Ovary (tissue), 10 donors: ENCODE results near the gene TBC1D24. TPM values are rescaled to one million over a fixed set of nuclear protein-coding genes. Genes with fewer than 3 reads are reported as not detected.
A peak's percentile ranks its signal among the peaks of the same experiment; 100 is the strongest.

ENCODE experiments used
- DNase-seq, 5 donors: peaks; one replicate each; pipeline ENCODE4 v3.0.0-alpha.2; 2019 to 2020
- H3K27ac ChIP-seq, 2 donors: fragments of 200-600 bp; one replicate each; pipeline versions ENCODE4 v1.5.1 to v1.8.0; 2019 to 2022
- H3K27me3 ChIP-seq: fragments of 200-600 bp; one replicate; pipeline ENCODE4 v1.8.0; 2022
- H3K36me3 ChIP-seq: fragments of 200-600 bp; sonication (generic); one replicate; pipeline ENCODE4 v1.5.1; 2019
- H3K4me1 ChIP-seq: one replicate; pipeline ENCODE4 v1.8.1; 2013; ENCODE audit warnings: mild to moderate bottlenecking, moderate library complexity; ENCODE audit not compliant: insufficient read depth
- H3K4me3 ChIP-seq: fragments of 200-600 bp; sonication (generic); one replicate; pipeline ENCODE4 v1.5.1; 2017
- H3K9me3 ChIP-seq, 2 donors: fragments of 200-600 bp in 1 of 2; sonication (generic) in 1 of 2; one replicate each; pipeline versions ENCODE4 v1.5.1 to v1.8.1; 2013 to 2019; ENCODE audit warnings: mild to moderate bottlenecking in 1 of 2, moderate library complexity in 1 of 2
- EP300 ChIP-seq: sonication (generic); formaldehyde crosslinking; IDR thresholded peaks from one replicate; pipeline ENCODE4 v1.6.1; 2017; ENCODE audit warnings: antibody characterized with exemption
- POLR2A ChIP-seq: fragments of 450-650 bp; IDR thresholded peaks from one replicate; pipeline ENCODE4 v1.6.1; 2017; ENCODE audit warnings: antibody characterized with exemption, mild to moderate bottlenecking, moderate library complexity
- WGBS, 3 donors: extraction: QIAGEN DNeasy Blood & Tissue Kit in 1 of 3; methylation state at CpG; one replicate each; pipeline versions ENCODE4 v1.1.5 to v1.1.7; 2013 to 2017; 5-methylcytosine and 5-hydroxymethylcytosine counted together
- intact Hi-C, 4 donors: fragments of 100-400 bp; cut with DNase I; formaldehyde crosslinking; loops; one replicate each; pipeline versions ENCODE4 v1.11.0 to v1.15.1; 2022 to 2023
- long read RNA-seq, 3 donors: library from polyadenylated mRNA in 2 of 3; unstranded in 2 of 3; transcript quantifications; one replicate each; pipeline ENCODE4 v2.0.0 and lab custom pipeline, GENCODE V29; 2021 to 2026
- polyA plus RNA-seq, 2 donors: library from polyadenylated mRNA; stranded (reverse); fragments of 200-250 nt in 1 of 2; fragments of 350-450 nt in 1 of 2; fragmentation: Illumina TruSeq in 1 of 2; extraction: RNeasy Lipid Tissue Mini Kit (QIAGEN cat#74804) in 1 of 2; gene quantifications; one replicate each; pipeline ENCODE4 v1.2.3, GENCODE V29; 2013 to 2014
- total RNA-seq, 7 donors: library from RNA; depleted of rRNA in 2 of 7; stranded (reverse); fragments of >200 nt in 2 of 7; fragmentation: NEBNext Ultra II Directional in 3 of 7; extraction: Animal tissue kit (Norgen Biotek cat#: 25700) in 3 of 7; gene quantifications; one replicate each; pipeline versions ENCODE4 v1.1.0 to v1.2.4, GENCODE V29; 2016 to 2023
- TF ChIP-seq, protein P1 (sequence below), 3 donors: fragments of 450-650 bp in 2 of 3; fragments of 200-600 bp in 1 of 3; IDR thresholded peaks; one replicate each; pipeline versions ENCODE4 v1.5.1 to v1.8.0; 2016 to 2022; ENCODE audit warnings: antibody characterized with exemption in 3 of 3, mild to moderate bottlenecking in 1 of 3
- donor health status: DM: no; HTN: no; CAD: no; lungs with moderate emphysema.
- donor health status: DM: no; HTN: no; CAD: no.
- donor health status: Bipolar disorder and iron deficiency.
- donor health status: DM: yes; HTN: yes; CAD: no.
- donor health status: DM: no; HTN: no; CAD: no.
- donor health status: DM: yes; HTN: yes; CAD: no.

TBC1D24 gene
- total RNA-seq (1 to 10 TPM; 2.5 to 8.1 (median 6.7) TPM), polyA plus RNA-seq (1 to 10 TPM; 1.9 to 2.3 TPM)
- long read RNA-seq, donor 1, partial matches to known transcripts, result 1 of 1 reads
- long read RNA-seq, donor 1, other reads (novel, unspliced or antisense), result 0 of 1 reads
- long read RNA-seq, donor 2, full-length matches to known transcripts, result 3 of 3 reads
- long read RNA-seq, donor 2, partial matches to known transcripts, result 0 of 3 reads
- long read RNA-seq, donor 2, other reads (novel, unspliced or antisense), result 0 of 3 reads
- long read RNA-seq, donor 3, partial matches to known transcripts, result 0 of 1 reads
- long read RNA-seq, donor 3, other reads (novel, unspliced or antisense), result 1 of 1 reads

DNA sequence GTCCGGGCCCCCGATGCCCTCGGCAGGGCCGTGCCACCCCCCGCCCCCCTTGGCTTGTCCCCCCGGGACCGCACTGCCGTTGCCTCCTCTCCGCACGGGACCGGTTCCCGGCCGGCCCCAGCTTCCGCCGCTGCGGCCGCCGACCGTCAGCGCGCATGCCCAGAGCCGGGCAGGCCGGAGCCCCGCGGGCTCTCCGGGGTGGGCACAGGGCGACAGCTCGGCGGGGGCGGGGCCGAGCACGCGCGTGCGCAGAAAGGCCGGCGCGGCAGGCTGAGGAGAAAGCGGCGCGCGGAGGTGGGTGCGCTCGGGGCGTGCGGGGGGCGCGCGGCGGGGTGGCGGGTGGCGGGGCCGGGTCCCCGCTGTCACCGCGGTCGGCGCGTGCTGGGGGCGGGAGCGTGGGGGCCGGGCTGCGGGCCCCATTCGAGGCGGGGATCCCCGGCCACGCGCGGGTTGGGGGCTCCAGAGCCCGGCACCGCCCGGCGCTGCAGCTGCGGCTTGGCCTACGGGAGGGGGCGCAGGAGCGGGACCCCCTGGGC, at the start of gene TBC1D24:
TSS of gene TBC1D24 (plus strand) at position 251 of the 536 bp plus-strand sequence. CDS start 21,022 bp downstream, outside the sequence.
- no peak for TF ChIP-seq EP300
- TF ChIP-seq POLR2A, result no peak
- TF ChIP-seq, protein P1, sequence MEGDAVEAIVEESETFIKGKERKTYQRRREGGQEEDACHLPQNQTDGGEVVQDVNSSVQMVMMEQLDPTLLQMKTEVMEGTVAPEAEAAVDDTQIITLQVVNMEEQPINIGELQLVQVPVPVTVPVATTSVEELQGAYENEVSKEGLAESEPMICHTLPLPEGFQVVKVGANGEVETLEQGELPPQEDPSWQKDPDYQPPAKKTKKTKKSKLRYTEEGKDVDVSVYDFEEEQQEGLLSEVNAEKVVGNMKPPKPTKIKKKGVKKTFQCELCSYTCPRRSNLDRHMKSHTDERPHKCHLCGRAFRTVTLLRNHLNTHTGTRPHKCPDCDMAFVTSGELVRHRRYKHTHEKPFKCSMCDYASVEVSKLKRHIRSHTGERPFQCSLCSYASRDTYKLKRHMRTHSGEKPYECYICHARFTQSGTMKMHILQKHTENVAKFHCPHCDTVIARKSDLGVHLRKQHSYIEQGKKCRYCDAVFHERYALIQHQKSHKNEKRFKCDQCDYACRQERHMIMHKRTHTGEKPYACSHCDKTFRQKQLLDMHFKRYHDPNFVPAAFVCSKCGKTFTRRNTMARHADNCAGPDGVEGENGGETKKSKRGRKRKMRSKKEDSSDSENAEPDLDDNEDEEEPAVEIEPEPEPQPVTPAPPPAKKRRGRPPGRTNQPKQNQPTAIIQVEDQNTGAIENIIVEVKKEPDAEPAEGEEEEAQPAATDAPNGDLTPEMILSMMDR (IDR thresholded peaks at IDR 0.05), result no peak
- H3K4me1 ChIP-seq, result peaks cover 9% of the 10 kb centered on the region
- H3K27me3 ChIP-seq, result peaks cover 6% of the 10 kb centered on the region
- 0 to 1% (median 0%) methylated on average over 7 to 77 of the region's 77 CpGs for WGBS, 3 donors
- H3K36me3 ChIP-seq, result no peaks in the 10 kb centered on the region
- no peak within 1 kb of the TSS for H3K27ac ChIP-seq
- H3K9me3 ChIP-seq, result no peaks in the 10 kb centered on the region
- peak within 1 kb of the TSS; percentile 62 for H3K4me3 ChIP-seq
- intact Hi-C loops, result no loop called here
- DNase-seq, result peak; percentile 84 to 92 (median 89)

DNA sequence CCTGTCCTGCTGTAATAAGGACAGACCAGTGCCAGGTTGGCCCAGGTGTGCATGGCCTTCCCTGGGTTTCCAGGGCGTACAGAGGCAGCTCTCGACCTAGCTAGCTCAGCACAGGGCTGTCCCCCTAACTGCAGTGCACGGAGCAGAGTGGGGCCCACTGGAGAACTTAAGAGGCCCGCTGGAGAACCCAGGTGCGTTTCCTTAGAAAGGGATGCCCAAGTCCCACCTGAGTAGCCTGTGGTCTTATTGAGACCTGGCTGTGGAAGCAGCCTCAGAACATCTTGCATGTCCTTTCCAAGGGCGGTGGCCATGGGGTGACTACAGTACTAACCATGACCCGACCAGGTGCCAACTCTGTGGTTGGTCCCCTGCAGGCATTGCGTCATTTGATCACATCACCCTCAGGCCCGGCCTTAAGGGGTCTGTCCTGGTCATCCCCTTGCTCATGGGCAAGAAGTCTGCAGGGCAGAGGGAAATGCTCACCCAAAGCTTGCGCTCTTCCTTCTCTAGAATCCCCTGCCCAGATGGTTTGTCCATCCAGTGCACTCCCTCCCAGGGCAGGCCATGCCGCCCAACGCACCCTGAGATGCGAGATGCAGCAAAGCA, 49.0 kb upstream of the TBC1D24 start:
- WGBS, 3 donors, result 92 to 95% (median 94%) methylated on average over 13 of the region's 13 CpGs
- Histone ChIP-seq H3K27me3 (no peaks in the 10 kb centered on the region), H3K4me1 (peaks cover 2% of the 10 kb centered on the region), H3K9me3 (no peaks in the 10 kb centered on the region), H3K36me3 (no peaks in the 10 kb centered on the region), H3K27ac (no peak overlapping the region), H3K4me3 (no peak overlapping the region)
- DNase-seq, result no peak
- no peak for TF ChIP-seq POLR2A
- intact Hi-C loops, result loop anchor here in 1 of 4 donors (10.0 kb wide), 1 partner anchor 79 kb away; no protein-coding TSS in a partner anchor

DNA sequence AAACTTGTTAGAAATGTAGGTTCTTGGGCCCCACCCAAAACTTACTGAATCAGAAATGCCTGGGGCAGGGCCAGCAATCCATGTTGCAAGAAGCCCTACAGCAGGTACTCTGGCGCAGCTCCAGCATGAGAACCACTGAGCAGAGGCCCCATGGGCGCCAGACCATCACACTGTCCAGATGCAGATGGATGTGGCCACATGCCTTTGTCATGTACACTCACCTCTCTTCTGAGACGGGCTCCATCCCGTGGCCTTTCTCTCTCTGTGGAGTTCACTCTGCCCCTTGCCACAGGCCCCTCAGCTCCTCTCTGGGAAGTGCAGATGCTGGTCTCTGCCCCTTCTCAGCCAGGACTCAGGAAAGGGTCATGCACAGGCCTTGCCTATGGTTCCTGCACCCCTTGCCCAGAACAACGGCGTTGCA, 48.0 kb upstream of the TBC1D24 start:
- Histone ChIP-seq H3K4me3 (no peak overlapping the region), H3K27me3 (no peaks in the 10 kb centered on the region), H3K36me3 (no peaks in the 10 kb centered on the region), H3K27ac (no peak overlapping the region), H3K9me3 (no peaks in the 10 kb centered on the region), H3K4me1 (peaks cover 2% of the 10 kb centered on the region)
- no peak for DNase-seq
- intact Hi-C loops, result loop anchor here in 1 of 4 donors (10.0 kb wide), 1 partner anchor 78 kb away; no protein-coding TSS in a partner anchor
- WGBS, 3 donors, result 89 to 96% (median 90%) methylated on average over 6 of the region's 6 CpGs
- TF ChIP-seq, protein P1 (IDR thresholded peaks at IDR 0.05), result no peak
- TF ChIP-seq POLR2A (no peak), EP300 (no peak)

DNA sequence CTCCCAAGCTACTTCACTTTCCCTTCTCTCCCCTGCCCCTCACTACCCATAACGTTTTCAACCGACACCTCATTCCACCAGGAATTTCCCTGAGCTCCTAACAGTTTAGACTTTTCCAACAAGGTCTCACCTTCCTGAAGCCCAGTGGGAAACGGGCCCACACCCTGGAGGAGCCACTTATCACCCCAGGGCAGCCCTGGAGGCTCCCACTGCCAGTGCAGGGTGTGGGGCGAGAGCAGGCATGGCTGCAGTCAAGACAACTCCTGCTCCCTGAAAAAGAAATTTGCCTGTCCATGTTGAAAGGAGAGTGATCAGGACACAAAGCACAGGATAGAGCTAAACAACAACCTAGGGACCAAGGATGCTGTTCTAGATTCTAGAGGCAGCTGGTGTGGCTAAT, 47.4 kb upstream of the TBC1D24 start:
- Histone ChIP-seq H3K27me3 (no peaks in the 10 kb centered on the region), H3K4me1 (peaks cover 2% of the 10 kb centered on the region), H3K4me3 (no peak overlapping the region), H3K9me3 (no peaks in the 10 kb centered on the region), H3K36me3 (no peaks in the 10 kb centered on the region), H3K27ac (no peak overlapping the region)
- intact Hi-C loops, result loop anchor here in 1 of 4 donors (10.0 kb wide), 1 partner anchor 77 kb away; no protein-coding TSS in a partner anchor
- WGBS, 3 donors, result 72 to 83% (median 81%) methylated on average over 4 of the region's 4 CpGs
- DNase-seq, result no peak
- TF ChIP-seq, protein P1 (IDR thresholded peaks at IDR 0.05), result no peak
- TF ChIP-seq EP300 (no peak), POLR2A (no peak)
